GM19239 (cell line): ENCODE results near the gene CLDN3.
"Not testable (repeated sequence)": the region's sequence is repeated elsewhere in the genome, so short reads cannot be mapped to it uniquely, and the experiment has no call there.

Experiments used
- DNase-seq: peaks from one replicate; pipeline ENCODE4 v3.0.0; 2011; ENCODE audit warnings: low spot score; ENCODE audit not compliant: insufficient read length
- FAIRE-seq: peaks from 2 replicates; lab custom pipeline; 2011; peaks lifted over from hg19 to GRCh38; lab: Jason Lieb, UNC

CLDN3 gene, protein sequence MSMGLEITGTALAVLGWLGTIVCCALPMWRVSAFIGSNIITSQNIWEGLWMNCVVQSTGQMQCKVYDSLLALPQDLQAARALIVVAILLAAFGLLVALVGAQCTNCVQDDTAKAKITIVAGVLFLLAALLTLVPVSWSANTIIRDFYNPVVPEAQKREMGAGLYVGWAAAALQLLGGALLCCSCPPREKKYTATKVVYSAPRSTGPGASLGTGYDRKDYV

GRCh38 chr7:73770002-73770859 lies at the start of gene CLDN3:
CLDN3 (minus strand) TSS chr7:73770270; CDS start chr7:73770049, 221 bp downstream.
- DNase-seq (no peak), FAIRE-seq (no peak)

GRCh38 chr7:73817121-73817520 lies 47.1 kb upstream of the CLDN3 start:
- FAIRE-seq: no peak
- DNase-seq: no peak

GRCh38 chr7:73815436-73815835 lies 45.4 kb upstream of the CLDN3 start:
- FAIRE-seq (no peak), DNase-seq (no peak)

- DNase-seq (no peak), FAIRE-seq (no peak)
Measured at GRCh38 chr7:73812996-73813395, 42.9 kb upstream of the CLDN3 start.

DNA sequence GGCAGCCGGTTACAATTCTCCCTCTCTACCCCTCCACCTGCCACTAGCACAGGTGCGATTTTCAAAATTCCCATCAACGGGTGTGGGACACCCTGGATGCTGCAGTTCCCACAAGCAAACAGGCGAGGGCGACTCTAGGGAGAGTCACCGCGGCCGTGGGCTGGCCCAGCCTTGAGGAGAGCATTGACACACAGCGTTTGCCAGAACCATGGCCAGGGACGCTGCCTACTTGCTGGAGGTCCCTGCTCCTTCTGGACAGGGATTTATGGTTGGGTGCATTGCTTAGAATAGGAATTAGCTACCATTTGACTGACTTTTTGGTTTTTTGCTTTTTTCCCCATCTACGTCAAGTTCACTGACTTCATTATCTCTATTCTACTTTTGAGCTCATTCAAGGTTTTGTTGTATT lies 41.7 kb upstream of the CLDN3 start:
- FAIRE-seq (peak; percentile 42), DNase-seq (peak; percentile 48)

DNA sequence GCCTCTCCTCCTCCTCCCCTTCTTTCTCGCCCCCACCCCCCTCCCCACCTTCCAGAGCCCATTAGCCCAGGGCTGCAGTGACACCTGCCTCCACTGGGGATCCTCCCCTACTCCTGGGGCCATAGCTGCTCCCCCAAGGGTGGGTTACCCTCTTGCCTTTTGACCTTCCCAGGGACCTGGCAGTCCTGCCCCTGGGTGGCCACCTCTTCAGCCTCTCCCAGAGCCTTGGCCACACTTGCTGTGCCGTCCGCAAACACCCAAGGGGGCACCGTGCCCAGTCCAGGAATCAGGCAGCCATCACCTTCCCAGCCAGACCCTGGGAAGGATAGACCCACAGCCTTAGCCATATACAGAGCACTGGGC lies 40.9 kb upstream of the CLDN3 start:
- FAIRE-seq (no peak), DNase-seq (no peak)

DNA sequence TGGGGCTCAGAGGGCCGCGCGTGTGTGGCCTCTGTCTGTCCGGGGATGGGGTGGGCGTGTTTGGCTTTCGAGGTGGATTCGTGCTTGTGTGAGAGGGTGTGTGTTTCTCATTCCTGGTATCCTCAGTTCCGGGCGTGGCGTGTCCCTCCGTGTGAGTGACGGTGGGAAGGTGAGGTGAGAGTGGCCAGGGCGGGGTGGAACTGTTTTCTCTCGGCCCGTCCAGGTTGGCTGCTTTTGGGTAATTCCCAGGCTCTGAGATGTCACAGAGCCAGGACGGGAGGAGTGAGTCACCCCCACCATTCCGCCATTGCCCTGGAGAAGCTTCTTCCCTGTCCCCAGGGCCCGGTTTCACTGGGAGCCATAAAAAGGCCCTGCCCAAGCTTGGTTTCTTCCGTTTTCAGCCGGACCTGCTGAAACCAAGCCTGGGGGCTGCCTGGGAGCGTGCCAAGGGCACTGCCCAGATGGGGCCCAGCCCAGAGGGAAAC lies 39.4 kb upstream of the CLDN3 start:
- no peak for DNase-seq
- no peak for FAIRE-seq

GRCh38 chr7:73802459-73802858 lies 32.4 kb upstream of the CLDN3 start:
- FAIRE-seq (no peak), DNase-seq (no peak)

DNA sequence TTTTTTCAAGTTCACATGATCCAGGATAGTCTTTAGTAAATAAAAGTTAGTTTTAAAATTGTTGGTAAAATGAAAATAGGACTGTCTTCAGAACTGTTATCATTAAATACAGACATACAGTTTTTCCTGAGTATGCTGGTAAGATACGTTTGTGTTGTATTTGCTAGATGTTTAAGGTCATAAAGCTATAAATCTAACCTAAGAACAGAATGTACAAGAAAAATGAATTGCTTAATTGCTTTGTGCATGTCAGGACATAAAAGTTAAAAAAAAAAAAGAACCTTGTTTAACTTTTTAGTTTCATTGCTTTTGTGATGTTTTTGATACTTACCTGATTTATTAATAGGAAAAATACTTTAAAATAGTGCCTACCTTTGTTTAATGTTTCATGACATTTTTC lies 31.5 kb upstream of the CLDN3 start:
- DNase-seq (no peak), FAIRE-seq (no peak)

- FAIRE-seq: no peak
- no peak for DNase-seq
Measured at GRCh38 chr7:73799282-73800141, 29.4 kb upstream of the CLDN3 start.

DNA sequence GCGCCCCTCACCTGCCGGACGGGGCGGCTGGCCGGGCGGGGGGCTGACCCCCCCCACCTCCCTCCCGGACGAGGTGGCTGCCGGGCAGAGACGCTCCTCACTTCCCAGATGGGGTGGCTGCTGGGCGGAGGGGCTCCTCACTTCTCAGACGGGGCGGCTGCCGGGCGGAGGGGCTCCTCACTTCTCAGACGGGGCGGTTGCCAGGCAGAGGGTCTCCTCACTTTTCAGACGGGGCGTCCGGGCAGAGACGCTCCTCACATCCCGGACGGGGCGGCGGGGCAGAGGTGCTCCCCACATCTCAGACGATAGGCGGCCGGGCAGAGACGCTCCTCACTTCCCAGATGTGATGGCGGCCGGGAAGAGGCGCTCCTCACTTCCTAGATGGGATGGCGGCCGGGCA lies 27.1 kb upstream of the CLDN3 start:
- FAIRE-seq, DNase-seq: not testable (repeated sequence)

GRCh38 chr7:73796656-73797055 lies 26.6 kb upstream of the CLDN3 start:
- DNase-seq, FAIRE-seq: not testable (repeated sequence)

DNA sequence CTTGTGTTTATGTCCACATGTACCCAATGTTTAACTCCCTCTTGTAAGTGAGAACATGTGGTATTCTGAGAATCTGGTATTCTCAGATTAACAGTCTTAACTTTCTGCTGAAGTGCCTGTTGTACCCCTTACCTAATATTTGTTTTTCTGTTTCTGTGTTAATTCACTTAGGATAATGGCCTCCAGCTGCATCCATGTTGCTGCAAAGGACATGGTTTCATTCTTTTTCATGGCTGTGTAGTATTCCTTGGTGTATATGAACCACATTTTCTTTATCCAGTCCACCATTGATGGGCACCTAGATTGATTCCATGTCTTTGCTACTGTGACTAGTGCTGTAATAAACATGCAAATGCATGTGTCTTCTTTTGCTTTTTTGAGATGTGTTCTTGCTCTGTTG lies 25.1 kb upstream of the CLDN3 start:
- not testable (repeated sequence) for FAIRE-seq, DNase-seq

DNA sequence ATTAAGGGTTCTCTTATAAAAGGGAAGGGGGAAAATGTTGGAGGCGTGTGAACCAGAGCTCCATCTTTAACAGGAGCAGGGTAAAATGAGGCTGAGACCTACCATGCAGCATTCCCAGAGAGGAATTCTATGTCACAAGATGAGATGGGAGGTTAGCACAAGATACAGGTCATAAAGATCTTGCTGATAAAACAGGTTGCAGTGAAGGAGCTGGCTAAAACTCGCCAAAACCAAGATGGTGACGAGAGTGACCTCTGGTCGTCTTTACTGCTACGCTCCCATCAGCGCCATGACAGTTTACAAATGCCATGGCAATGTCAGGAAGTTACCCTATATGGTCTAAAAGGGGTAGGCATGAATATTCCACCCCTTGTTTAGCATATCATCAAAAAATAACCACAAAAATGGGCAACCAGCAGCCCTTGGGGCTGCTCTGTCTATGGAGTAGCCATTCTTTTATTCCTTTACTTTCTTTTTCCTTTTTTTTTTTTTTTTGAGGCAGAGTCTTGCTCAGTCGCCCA lies 21.2 kb upstream of the CLDN3 start:
- FAIRE-seq: not testable (repeated sequence)

DNA sequence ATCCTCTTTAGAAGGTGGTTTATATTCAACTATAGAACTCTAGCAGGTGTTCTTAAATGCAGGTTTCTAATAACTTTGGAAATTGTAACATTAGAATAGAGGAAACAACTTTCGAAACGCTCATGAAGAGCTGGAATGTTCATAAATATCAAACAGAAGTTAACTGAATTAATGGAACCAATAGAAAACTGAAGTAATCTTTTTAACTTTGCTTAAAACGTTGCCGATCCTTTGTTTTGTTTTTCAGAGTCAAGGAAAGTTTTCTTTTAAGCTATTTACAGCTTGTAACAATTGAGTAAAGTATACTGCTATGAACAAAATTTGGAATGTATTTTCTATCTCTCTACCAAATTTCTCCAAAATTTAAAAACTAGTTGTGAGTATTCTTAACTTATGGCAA lies 19.0 kb upstream of the CLDN3 start:
- no peak for FAIRE-seq

More for the DNA sequence above, 21.2 kb upstream of the CLDN3 start:
- DNase-seq: not testable (repeated sequence)

GRCh38 chr7:73787786-73788048 lies 17.6 kb upstream of the CLDN3 start:
- not testable (repeated sequence) for DNase-seq, FAIRE-seq

More for the DNA sequence above, 19.0 kb upstream of the CLDN3 start:
- DNase-seq: no peak

DNA sequence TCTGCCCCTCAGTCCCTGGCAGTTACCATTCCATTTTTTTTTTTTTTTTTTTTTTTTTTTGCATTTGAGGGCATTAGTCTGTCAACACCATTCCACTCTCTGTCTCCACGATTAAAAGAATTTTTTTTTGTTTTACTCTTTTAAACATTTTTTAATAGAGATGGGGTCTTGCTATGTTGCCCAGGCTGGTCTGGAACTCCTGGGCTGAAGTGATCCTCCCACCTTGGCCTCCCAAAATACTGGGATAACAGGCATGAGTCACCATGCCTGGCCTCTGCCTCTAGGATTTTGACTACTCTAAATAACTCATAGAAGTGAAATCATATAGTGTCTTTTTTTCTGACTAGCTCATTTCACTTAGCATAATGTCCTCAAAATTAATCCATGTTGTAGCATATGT lies 16.5 kb upstream of the CLDN3 start:
- DNase-seq: no peak
- no peak for FAIRE-seq

DNA sequence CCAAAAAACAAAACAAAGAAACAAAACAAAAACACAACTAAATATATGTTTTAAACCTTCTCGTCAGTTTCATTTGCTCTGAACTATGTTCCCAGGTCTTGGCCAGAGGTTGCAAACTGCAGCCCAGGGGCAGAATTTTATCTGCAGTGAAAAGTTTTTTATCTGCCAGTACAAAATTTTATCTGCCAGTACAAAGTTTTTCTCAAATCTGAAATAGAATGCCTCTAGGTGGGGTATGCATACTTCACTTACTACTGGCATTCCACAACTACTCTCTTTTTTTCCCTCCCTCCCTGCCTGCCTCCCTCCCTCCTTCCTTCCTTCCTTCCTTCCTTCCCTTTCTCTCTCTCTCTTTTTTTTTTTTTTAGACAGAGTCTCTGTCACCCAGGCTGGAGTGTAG lies 9.4 kb upstream of the CLDN3 start:
- no peak for FAIRE-seq
- no peak for DNase-seq

DNA sequence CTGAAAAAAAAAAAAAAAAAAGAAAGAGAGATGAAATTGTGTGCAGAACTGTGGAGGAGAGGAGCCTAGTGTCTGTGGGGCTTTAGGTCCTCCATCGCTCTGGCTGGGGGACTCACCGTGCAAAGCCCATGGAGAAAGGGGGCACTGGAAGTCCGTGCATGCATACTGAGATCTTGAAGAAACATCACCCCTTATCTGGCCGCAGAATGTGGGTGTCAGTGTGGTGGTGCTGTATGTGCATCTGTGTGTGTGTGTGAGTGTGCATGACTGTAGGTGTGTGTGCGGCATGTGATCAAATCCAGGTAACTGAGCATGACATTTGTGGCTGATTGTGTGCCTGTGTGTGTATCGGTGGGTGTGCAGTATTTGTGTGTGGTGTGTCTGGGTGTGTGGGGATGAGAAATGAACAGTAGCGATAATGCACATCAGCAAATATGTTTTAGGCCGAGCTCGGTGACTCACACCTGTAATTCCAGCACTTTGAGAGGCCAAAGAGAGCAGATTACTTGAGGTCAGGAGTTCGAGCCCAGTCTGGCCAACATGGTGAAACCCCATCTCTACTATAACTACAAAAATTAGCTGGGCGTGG lies 8.8 kb upstream of the CLDN3 start:
- FAIRE-seq (no peak), DNase-seq (no peak)

DNA sequence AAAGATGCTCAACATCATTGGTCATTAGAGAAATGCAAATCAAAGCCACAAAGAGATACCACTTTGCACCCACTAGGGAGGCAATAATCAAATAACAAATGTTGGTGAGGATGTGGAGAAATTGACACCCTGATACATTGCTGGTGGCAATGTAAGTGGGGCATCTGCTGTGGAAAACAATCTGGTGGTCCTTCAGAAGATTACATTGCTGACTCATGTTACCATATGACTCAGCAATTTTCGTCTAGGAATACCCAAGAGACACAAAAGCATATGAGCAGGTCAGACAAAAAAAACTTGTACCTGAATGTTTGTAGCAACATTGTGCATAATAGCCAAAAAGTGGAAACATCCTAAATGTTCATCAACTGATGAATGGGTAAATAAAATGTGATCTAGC lies 4.9 kb upstream of the CLDN3 start:
- DNase-seq: no peak

More for the DNA sequence above, 4.9 kb upstream of the CLDN3 start:
- FAIRE-seq: no peak
